Astrocyte (in vitro differentiated cells and primary cell): ENCODE results near the gene RGS19.

Source experiments
- CTCF ChIP-seq: IDR thresholded peaks from 2 replicates; pipeline ENCODE4 v1.5.1; 2011; ENCODE audit warnings: low read depth, mild to moderate bottlenecking, inconsistent platforms, low read length, moderate library complexity; ENCODE audit not compliant: insufficient read depth
- EZH2 ChIP-seq: IDR thresholded peaks from 2 replicates; pipeline ENCODE4 v1.6.1; 2012; ENCODE audit warnings: mild to moderate bottlenecking, low read length, inconsistent platforms; ENCODE audit not compliant: insufficient read depth

- TF ChIP-seq CTCF = no peak
- no peak for TF ChIP-seq EZH2
Measured at GRCh38 chr20:64109831-64110391, 30.6 kb upstream of the RGS19 start.
